Measurements from ENCODE around the gene MED12.

MED12 gene

DNA sequence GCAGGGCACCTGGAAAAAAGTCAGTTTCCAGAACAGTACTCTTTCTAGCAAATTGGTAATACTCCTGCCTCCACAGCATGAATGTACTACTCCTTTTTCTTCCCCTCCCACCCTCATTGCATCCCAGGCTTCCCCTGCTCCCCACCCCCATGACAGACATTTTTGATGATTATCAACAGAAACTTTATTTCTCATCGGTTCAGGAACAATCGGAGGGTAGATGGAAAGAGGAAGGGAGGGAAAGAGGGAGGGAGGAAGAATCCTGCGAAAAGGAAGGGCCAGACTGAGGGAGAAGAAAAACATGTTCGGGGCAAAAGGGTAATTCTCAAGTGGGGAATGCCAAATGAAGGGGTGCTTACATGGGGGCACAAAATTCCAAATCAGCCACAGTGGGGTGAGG, 11.2 kb upstream of the MED12 start:
- no peak for DNase-seq (ENCODE audit: low read depth in 1 of 2, low spot score in 1 of 2)

DNA sequence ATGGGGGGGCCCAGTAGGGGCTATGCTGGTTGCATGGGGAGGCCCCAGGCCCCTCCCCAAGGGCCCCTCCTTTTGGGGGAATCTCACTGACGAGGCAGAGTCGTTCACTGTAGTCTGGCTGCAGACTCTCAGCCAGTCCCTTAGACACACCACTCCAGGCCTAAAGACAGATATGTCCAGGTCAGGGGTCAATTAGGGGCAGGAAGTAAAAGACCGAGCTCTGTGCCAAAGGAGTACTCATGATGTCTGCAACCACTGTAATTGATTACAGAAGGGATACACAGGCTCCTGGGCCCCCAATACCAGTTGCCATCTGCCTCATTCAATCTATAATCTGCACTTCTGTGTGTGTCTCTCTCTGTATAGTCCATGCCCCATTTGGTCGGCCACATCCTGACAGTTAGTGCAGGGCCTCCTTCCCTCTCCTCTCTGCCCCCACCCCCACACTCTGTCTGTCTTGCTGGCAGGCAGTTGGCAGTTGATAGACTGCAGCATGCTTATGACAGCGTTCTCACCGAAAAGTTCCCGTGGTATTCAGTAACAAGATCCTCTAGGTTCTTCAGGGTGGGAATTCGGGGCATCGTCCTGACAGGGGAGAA, 10.5 kb upstream of the MED12 start:
- DNase-seq (ENCODE audit: low read depth in 1 of 2, low spot score in 1 of 2): no peak

DNA sequence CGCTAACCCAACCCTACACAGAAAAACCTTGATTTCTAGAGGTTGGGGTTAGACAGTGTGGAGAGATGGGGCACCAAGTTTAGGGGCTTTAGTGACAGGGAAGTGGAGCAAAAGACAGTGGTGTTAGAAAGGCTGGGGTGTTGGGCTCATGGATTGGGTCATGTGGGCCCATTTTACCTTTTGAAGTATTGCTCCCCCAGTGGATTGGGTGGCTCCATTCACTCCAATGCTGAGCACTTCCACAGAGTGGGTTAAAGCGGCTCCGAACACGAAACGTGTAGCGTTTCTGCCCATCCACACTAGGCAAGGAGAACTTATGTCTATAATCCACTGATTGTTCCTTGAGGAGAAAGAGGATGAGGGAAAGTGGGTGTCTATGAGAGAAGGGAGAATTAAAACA, 9.3 kb upstream of the MED12 start:
- no peak for DNase-seq (ENCODE audit: low read depth in 1 of 2, low spot score in 1 of 2)

DNA sequence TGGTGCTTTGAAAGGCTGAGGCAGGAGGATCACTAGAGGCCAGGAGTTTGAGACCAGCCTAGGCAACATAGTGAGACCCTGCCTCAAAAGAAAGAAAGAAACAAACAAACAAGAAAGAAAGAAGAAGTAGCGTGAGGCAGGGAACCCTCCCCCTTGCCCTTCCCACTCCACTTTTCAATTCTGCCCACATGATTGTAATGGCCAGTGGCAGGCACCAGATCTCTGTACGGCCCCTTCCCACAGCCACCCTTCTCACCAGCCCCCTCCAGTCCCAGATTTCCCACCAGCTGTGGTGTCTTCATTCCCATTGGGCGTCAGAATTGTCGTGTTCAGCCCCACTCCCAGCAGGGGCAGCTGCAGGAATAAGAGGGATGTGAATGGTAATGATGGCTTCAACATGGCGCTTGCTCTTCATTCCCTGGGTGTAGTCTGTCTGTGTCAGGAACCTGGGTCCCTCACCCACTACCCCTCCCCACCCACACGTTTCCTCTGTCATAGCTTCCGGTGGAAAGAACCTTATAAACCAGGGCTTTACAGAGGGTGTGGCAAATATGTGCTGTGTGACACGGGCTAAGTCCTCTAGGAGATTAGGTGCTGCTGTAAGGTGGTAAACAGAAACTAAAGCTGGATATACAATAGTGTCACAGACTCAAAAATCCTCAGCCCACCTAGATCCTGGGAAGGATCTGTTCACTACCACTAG, 7.1 kb upstream of the MED12 start, which contains the start of gene IL2RG:
Gene IL2RG (minus strand): TSS at position 437 of the 703 bp plus-strand sequence. CDS start 38 bp downstream, at position 399.
- peak; percentile 16 to 51 for DNase-seq (ENCODE audit: low read depth in 1 of 2, low spot score in 1 of 2)

DNA sequence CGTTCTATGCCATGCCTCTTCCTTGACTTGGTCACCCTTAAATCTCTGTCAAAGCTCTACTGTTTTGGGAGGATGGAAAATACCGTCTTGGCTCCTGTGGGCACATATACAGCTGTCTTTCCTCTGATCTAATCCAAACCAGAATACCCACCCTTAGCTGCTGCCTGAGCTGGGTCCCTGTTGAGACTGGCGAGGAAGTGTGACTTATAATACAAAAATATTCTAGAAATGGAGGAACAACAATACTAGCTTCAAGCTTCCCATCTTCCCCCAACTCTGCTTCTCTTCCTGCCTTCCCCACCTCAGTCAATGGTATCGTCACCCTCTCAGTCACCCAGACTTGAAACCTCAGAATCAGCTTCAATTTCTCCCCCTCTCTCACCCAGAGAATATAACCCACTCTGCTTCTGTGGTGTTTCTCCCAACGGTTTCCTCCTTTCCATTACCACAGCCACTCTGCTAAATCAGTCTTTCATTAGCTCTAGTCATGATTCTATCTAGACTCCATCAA, 6.4 kb upstream of the MED12 start:
- no peak for DNase-seq (ENCODE audit: low read depth in 1 of 2, low spot score in 1 of 2)

DNA sequence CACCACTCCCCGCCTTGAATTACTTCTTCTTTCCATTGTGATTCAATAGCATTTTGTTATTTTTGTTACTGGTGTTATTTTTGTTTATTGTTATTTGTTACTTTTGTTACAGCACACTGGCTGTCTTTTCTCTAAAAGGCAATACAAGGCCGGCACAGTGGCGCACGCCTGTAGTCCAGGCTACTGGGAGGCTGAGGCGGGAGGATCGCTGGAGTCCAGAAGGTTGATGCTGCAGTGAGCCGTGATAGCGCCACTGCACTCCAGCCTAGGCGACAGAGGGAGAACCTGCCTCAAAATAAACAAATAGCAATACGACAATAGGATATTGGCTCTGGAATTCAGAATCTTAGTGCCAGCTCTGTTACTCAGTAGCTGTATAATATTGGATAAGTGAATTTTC, 1.0 kb upstream of the MED12 start:
- DNase-seq (ENCODE audit: low read depth in 1 of 2, low spot score in 1 of 2): no peak

DNA sequence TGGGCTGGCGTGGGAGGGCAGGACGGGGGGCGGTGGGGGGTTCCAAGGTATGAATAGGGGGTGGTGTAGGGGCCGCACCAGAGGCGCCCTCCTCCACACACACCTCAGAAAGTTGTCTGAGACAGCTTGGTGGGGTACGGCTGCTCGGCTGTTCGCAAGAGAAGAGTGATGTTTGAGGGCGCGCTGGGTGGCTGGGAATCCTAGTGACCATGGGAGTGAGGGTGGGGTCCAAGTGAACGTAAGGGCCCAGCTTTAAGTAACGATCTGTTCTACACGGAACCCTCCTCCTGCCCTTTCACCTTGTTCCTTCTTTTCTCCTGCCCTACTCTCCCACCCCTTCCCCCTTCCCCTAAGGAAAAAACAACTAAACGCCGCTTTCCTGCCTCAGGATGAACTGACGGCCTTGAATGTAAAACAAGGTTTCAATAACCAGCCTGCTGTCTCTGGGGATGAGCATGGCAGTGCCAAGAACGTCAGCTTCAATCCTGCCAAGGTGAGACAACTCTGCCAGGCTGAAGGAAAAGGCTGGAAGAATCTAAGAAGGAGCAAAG, 664 bp downstream of the MED12 start:
- no peak for DNase-seq (ENCODE audit: low read depth in 1 of 2, low spot score in 1 of 2)

DNA sequence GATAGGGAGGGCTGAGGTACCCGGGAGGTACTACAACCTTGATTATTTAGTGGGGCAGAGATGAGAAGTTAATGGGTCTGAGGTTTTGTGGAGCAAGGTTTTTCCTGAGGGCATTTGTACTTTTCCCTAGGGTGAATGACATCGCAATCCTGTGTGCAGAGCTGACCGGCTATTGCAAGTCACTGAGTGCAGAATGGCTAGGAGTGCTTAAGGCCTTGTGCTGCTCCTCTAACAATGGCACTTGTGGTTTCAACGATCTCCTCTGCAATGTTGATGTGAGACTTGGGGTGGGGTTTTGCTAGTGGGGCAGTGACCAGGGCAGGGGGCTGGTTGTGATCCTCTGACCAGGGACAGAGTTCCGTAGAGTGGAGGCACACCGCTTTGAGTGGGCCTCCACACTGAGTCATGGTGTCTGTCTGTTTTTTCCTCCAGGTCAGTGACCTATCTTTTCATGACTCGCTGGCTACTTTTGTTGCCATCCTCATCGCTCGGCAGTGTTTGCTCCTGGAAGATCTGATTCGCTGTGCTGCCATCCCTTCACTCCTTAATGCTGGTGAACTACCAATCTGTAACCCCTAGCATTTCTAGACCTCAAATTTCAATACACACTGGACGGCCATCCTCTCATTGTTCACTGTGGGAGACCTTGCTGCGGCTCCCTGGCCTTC, 9.9 kb downstream of the MED12 start:
- no peak for DNase-seq (ENCODE audit: low read depth in 1 of 2, low spot score in 1 of 2)

DNA sequence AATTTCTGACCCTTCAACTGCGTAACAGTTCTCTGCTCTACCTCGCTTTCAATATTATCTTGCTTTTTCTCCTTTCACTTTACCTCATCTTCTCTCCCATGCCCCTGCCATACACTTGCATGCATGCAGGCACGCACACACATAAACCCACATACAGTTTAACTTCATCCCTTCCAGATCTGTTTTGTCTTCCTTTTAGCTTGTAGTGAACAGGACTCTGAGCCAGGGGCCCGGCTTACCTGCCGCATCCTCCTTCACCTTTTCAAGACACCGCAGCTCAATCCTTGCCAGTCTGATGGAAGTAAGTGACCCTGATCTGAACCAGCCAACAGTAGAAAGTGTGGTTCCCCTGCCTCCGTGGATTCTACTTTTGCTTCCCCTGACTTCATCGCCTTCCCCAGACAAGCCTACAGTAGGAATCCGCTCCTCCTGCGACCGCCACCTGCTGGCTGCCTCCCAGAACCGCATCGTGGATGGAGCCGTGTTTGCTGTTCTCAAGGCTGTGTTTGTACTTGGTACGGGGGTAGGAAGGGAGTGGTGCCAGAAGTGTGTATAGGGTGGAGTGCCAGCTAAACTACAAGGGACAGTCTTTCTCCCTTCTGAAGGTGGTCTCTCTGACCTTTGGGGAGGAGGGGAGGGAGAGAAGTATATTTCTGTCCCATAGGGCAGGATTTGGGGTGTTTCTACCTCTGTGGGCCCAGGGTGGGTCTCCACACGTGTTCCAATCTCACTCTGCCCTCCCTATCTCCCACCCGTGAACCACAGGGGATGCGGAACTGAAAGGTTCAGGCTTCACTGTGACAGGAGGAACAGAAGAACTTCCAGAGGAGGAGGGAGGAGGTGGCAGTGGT, 10.7 kb downstream of the MED12 start:
- peak; percentile 49 to 61 for DNase-seq (ENCODE audit: low read depth in 1 of 2, low spot score in 1 of 2)

DNA sequence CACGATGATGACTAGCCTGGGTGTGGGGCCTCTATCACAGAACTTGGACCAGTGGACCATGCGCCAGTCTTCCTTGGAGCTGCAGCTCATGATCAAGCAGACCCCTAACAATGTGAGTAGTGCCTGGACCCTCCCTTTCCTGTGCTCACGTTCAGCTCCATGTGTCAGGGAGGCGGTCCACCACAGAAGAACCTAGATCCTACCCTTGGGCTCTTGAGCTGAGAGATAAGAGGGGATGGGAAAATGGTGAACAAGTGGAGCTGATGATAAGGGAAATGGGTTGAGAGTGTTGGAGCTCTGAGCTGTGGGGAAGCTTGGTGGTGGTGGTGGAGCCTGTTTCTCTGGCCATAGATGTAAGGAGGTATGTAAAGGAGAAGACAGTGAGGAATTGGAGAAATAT, 13.1 kb downstream of the MED12 start:
- no peak for DNase-seq (ENCODE audit: low read depth in 1 of 2, low spot score in 1 of 2)

DNA sequence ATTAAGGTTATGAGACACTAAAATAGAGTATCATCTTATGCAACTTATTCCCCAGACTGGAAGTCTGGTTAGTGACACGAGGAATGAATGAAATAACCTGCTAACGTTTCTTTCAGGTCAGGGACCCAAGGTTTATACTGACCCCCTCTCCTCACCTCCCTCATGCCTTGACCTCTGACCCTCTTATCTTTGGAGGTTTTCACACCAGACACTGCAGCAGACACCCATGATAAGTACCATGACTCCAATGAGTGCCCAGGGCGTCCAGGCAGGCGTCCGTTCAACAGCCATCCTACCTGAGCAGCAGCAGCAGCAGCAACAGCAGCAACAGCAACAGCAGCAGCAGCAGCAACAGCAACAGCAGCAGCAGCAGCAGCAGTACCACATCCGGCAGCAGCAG, 22.0 kb downstream of the MED12 start:
- no peak for DNase-seq (ENCODE audit: low read depth in 1 of 2, low spot score in 1 of 2)

DNA sequence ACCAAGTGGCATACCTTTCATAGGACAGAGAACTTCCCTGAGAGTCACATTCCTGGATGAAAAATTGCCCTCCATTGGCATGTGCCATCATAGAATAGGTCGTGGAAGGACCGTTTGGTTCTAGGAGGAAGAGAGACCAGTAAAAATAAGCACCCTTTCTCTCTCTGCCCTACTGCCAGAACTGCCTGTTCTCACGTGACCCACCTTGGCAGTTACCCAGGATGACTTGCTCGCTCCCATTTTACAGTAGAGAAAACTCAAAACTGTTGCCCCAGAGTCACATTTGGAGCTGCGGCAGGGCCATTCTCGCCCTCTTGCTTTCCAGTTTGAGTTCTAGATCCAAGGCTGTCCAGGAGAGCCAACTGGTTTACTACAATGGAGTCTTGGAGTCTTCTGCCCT, 25.1 kb downstream of the MED12 start:
- no peak for DNase-seq (ENCODE audit: low read depth in 1 of 2, low spot score in 1 of 2)

DNA sequence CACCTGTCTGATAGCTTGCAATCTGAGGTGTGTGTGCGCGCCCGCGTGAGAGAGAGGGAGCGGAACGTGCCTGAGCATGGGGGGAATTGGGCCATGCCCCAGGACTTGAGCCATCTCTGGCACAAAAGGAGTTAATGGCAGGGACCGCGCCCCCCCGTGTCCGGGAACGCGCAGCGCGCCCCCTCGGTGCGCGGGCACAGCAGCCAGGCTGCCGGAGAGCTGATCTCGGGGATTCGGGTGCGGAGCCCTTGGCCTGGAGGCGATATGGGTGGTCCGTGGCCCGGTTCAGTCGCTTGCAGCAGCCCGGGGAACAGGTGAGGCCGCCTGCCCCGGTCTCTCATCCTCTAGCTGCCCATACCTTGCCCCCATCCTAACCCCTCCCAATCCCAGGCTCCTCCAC, 26.3 kb downstream of the MED12 start, which contains the start of gene NLGN3:
Gene NLGN3 (plus strand): TSS at position 191 of the 400 bp plus-strand sequence. CDS start 2,909 bp downstream, outside the sequence.
- DNase-seq (ENCODE audit: low read depth in 1 of 2, low spot score in 1 of 2): no peak

DNA sequence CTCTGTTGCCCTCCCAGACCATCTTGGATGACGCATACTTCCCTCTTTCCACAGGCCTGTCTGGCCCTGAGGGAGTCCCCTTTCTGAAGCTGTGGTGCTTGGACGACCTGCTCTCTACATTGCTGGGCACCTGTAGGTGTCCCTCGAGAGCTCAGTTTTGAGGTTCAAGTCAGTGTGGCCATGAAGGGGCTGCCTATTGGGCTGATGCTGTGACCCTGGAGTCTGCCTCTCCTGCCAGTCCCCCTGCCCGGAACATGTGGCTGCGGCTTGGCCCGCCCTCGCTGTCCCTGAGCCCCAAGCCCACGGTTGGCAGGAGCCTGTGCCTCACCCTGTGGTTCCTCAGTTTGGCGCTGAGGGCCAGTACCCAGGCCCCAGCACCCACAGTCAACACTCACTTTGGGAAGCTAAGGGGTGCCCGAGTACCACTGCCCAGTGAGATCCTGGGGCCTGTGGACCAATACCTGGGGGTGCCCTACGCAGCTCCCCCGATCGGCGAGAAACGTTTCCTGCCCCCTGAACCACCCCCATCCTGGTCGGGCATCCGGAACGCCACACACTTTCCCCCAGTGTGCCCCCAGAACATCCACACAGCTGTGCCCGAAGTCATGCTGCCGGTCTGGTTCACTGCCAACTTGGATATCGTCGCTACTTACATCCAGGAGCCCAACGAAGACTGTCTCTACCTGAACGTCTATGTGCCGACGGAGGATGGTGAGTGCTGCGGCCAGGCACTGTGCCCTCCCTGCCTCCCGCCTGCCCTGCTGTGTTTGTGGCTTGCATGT, 29.3 kb downstream of the MED12 start:
- no peak for DNase-seq (ENCODE audit: low read depth in 1 of 2, low spot score in 1 of 2)

DNA sequence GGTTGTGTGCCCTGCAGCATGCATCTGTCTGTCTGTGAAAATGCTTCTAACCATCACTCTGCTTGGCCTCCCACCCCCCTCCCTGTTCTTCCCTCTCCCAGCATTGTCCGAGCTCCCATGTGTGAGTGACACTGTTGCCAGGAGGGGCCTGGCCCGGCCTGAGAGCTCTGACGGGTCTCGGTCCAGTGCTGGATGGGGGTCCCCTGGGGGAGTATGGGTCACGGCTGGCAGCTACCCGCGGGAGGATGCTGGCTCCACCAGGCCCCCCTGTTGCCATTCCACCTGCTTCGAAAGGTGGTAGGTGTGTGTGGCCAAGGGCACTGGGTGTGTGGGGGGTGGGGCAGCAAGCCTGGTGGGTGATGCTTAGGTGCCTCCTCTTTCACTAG, 29.9 kb downstream of the MED12 start:
- no peak for DNase-seq (ENCODE audit: low read depth in 1 of 2, low spot score in 1 of 2)

DNA sequence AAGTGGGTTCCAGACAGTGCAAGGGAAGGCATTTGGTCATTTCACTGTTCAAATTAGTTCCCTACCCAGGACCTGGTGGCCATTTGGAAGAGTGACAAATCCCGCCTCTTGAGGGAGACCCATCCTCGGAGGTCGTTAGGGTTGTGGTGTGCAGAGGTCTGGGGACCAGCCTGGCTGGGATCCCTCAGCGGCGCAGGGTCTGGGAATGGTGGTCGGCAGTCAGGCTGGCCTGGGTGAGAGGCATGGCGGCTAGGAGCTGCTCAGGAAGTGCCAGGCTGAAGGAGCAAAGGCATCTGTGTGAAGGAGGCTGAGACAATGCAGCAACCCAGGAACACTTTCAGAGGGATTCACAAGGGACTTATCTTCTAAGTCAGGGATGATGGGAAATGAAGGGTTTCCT, 33.0 kb downstream of the MED12 start:
- no peak for DNase-seq (ENCODE audit: low read depth in 1 of 2, low spot score in 1 of 2)

DNA sequence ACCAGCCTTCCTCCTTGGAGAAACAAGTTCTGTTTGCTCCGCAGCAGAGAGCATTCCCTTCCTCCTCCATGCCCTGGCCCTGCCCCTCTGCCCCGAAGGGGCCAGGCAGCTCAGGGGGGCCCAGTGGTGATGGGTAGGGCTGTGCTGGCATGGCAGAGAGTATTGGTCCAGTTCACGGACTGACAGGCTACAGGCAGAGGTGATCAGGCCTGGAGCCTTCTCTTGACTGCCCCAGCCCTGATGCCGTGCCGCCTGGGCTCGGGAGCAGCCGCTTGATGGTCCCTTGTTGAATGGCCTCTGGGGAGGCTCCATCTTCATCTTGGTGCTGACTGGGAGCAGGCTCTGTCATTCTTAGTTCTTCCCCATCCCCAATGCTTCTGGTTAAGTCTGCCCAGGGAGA, 35.8 kb downstream of the MED12 start:
- no peak for DNase-seq (ENCODE audit: low read depth in 1 of 2, low spot score in 1 of 2)

DNA sequence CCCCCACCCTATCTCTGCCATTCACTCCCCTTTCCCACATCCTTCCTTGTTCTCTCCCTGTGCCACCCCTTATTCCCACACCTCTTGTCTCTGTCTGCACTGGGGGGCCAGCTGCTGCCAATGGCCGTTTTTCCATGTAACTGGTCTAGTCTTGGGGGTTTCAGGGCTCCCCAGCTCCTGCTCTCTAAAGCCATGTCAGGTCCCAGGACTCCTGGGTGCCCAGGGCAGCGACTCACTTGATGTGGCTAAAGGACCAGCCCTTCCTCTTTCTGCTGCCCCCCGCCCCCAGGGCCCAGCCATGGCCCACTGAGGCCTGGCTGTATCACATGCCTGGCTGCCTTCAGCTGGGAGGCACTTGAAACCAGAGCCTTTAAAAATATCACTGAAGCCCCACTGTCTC, 36.2 kb downstream of the MED12 start:
- no peak for DNase-seq (ENCODE audit: low read depth in 1 of 2, low spot score in 1 of 2)

DNA sequence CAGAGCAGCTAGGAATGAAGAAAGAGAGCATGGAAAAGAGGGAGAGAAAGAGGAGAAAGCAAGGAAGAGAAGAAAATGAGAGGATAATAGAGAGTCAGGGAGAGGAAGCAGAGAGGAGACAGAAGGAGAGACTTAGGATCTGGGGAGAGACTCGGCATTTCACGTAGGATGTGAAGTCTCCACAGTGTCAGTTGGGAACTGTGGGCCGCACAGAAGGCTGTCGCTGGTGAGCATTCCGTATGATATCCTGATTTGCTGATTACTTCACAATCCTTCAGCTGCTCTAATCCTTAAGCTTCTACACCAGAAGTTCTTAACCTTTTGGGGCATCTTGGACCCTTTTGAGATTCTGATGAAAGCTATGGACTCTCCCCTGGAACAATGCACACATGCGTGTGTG, 40.2 kb downstream of the MED12 start:
- no peak for DNase-seq (ENCODE audit: low read depth in 1 of 2, low spot score in 1 of 2)

DNA sequence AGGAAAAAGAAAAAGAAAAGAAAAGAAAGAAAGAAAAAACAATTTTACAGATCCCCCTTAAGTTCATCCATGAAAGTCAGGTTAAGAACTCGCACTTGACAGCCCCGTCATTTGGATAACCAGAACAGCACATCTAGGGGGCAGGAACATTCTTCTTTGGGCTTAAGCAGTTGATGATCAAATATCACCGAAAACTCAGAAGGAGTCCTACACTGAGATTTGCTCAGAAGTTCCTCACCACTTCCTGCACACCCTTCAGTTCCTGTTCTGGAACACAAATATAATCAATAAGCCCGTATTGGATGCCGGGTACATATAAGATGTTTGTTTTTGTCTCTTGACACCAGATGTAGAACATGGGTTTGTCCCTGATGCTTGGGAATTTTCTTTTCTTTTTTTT, 40.9 kb downstream of the MED12 start:
- no peak for DNase-seq (ENCODE audit: low read depth in 1 of 2, low spot score in 1 of 2)

All from stimulated activated CD4-positive, alpha-beta T cell treated with anti-CD3 and anti-CD28 coated beads, Interleukin-15, amount 100 ng/mL, for 1 hour (primary cell).